Measurements from ENCODE around the gene PCDH12.

The PCDH12 gene

GRCh38 chr5:141966275-141966962, 8.4 kb upstream of the PCDH12 start:
- DNase-seq, result no peak

- DNase-seq, result no peak
These were observed 7.1 kb upstream of the PCDH12 start for GRCh38 chr5:141965071-141965470.

GRCh38 chr5:141963701-141964100, 5.7 kb upstream of the PCDH12 start:
- no peak for DNase-seq

GRCh38 chr5:141961466-141961865, 3.5 kb upstream of the PCDH12 start:
- no peak for DNase-seq

- peak; percentile 81 for DNase-seq
These were observed 2.7 kb upstream of the PCDH12 start for GRCh38 chr5:141960449-141961323.

GRCh38 chr5:141960018-141960417, 2.0 kb upstream of the PCDH12 start:
- no peak for DNase-seq

- DNase-seq, result no peak
These were observed 657 bp upstream of the PCDH12 start for GRCh38 chr5:141958546-141959172.

- DNase-seq, result no peak
These were observed 520 bp downstream of the PCDH12 start for GRCh38 chr5:141957367-141957996.

- no peak for DNase-seq
These were observed 3.8 kb downstream of the PCDH12 start for GRCh38 chr5:141954194-141954593.

- DNase-seq, result no peak
These were observed 6.0 kb downstream of the PCDH12 start for GRCh38 chr5:141952020-141952419.

- DNase-seq, result no peak
These were observed 6.6 kb downstream of the PCDH12 start for GRCh38 chr5:141951332-141951781.

- DNase-seq, result no peak
These were observed 7.6 kb downstream of the PCDH12 start for GRCh38 chr5:141950207-141951005.

- no peak for DNase-seq
These were observed 8.5 kb downstream of the PCDH12 start for GRCh38 chr5:141949511-141949910.

GRCh38 chr5:141948812-141949211, 9.2 kb downstream of the PCDH12 start:
- no peak for DNase-seq

- DNase-seq, result no peak
These were observed 10.7 kb downstream of the PCDH12 start for GRCh38 chr5:141947316-141947715.

- no peak for DNase-seq
These were observed 12.4 kb downstream of the PCDH12 start for GRCh38 chr5:141945511-141946051.

- no peak for DNase-seq
These were observed 13.9 kb downstream of the PCDH12 start for GRCh38 chr5:141944076-141944475.

- DNase-seq, result no peak
These were observed 15.7 kb downstream of the PCDH12 start for GRCh38 chr5:141942185-141942857.

- DNase-seq, result no peak
These were observed 16.2 kb downstream of the PCDH12 start for GRCh38 chr5:141941779-141942178.

GRCh38 chr5:141941307-141941706, 16.7 kb downstream of the PCDH12 start:
- peak; percentile 26 for DNase-seq

- DNase-seq, result no peak
These were observed 17.2 kb downstream of the PCDH12 start for GRCh38 chr5:141940695-141941271.

Measured in fibroblast of skin of right biceps (primary cell).